Aorta (tissue), 5 donors: Measurements from ENCODE around the gene PRDM7. TPM values are rescaled to one million over a fixed set of nuclear protein-coding genes. Genes with fewer than 3 reads are reported as not detected.

Source experiments
- ATAC-seq: fragments of 200-7000 bp; cut with Tn5 transposase; one replicate; pipeline ENCODE4 v1.9.1; 2022; ENCODE audit warnings: moderate library complexity; ENCODE audit not compliant: low FRiP score
- DNase-seq, 2 donors: peaks; one replicate each; pipeline ENCODE4 v3.0.0-alpha.2; 2020
- H3K27ac ChIP-seq, 2 donors: one replicate each; pipeline ENCODE4 v1.5.1; 2013; ENCODE audit warnings: low read length in 2 of 2, mild to moderate bottlenecking in 2 of 2, moderate library complexity in 2 of 2, control low read depth in 1 of 2, inconsistent platforms in 1 of 2, low read depth in 1 of 2
- H3K27me3 ChIP-seq, 2 donors: one replicate each; pipeline ENCODE4 v1.6.1; 2013; ENCODE audit warnings: control low read depth in 1 of 2, low read length in 1 of 2, mild to moderate bottlenecking in 1 of 2, moderate library complexity in 1 of 2; ENCODE audit not compliant: insufficient read depth in 2 of 2, control insufficient read depth in 1 of 2
- H3K36me3 ChIP-seq, 2 donors: one replicate each; pipeline ENCODE4 v1.6.1; 2013; ENCODE audit warnings: control low read depth in 1 of 2, low read length in 1 of 2, mild to moderate bottlenecking in 1 of 2; ENCODE audit not compliant: insufficient read depth in 2 of 2, control insufficient read depth in 1 of 2
- H3K4me1 ChIP-seq, 2 donors: one replicate each; pipeline ENCODE4 v1.6.1; 2013; ENCODE audit warnings: low read length in 2 of 2, control low read depth in 1 of 2, mild to moderate bottlenecking in 1 of 2, moderate library complexity in 1 of 2; ENCODE audit not compliant: insufficient read depth in 2 of 2, control insufficient read depth in 1 of 2
- H3K4me3 ChIP-seq, 2 donors: one replicate each; pipeline ENCODE4 v1.5.1; 2013; ENCODE audit warnings: low read length in 2 of 2, control low read depth in 1 of 2, mild to moderate bottlenecking in 1 of 2
- H3K9me3 ChIP-seq: one replicate; pipeline ENCODE4 v1.6.1; 2013; ENCODE audit warnings: mild to moderate bottlenecking, low read length; ENCODE audit not compliant: control insufficient read depth
- WGBS, 2 donors: extraction: QIAGEN DNeasy Blood & Tissue Kit; methylation state at CpG; one replicate each; pipeline ENCODE4 v1.1.7; 2013; 5-methylcytosine and 5-hydroxymethylcytosine counted together
- intact Hi-C, 2 donors: fragments of 100-400 bp; cut with DNase I; formaldehyde crosslinking; loops; one replicate each; pipeline versions ENCODE4 v1.14.2 to v1.15.0; 2022
- polyA plus RNA-seq, 2 donors: library from polyadenylated mRNA; stranded (reverse); fragments of 200-250 nt; gene quantifications; one replicate each; pipeline ENCODE4 v1.2.3, GENCODE V29; 2013
- total RNA-seq, 2 donors: library from RNA; stranded (reverse); fragmentation: NEBNext Ultra II Directional; extraction: Animal tissue kit (Norgen Biotek cat#: 25700); gene quantifications; one replicate each; pipeline ENCODE4 v1.2.1, GENCODE V29; 2021
- donor health status: healthy with polysubstance abuse.
- donor health status: Bipolar disorder and iron deficiency.
- donor health status: DM: no; HTN: no; CAD: no.
- donor health status: DM: no; HTN: no; CAD: no.
- donor health status: DM: yes; HTN: yes; CAD: no.

PRDM7 gene
- total and polyA plus RNA-seq, 4 donors = not detected

DNA sequence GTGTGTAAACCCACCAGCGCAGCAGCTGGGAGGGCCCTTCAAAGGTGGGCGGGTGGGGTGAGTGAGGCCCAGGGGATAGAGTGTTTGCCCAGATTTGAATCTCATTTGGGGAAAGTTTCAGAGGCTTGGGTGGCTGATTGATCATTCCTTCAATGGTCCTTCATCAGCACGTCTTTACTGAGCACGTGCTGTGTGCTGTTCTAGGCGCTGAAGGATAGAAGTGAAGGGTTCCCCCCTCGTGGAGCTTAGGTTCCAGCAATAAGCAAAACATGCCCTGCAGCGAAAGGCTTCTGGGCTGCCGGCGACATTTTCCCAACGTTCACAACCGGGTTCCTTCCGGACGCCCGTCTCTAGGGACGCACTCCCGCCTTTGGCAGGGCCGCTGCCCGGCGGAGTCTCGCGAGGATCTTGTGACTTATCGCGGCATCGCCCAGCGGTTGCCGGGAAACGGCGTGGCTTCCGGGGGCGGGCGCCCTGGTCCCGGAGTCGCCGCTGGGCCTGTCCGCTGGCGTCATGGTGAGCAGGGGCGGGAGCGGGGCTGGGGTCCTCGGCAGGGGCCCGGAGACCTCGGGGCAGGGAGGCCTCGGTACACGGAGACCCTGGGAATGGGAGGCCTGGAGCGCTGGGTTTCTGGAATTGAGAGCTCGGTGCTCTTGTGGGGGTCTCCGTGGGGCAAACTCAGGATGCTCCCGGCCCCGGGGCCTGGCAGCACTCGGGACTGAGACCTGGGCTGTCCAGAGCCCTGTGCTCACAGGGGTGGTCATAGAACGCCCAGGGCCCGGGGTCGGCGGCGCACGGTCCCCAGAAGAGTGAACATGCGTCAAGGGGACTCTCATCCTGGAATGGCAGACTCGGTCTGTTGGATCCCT is 54.7 kb downstream of the PRDM7 start:
- intact Hi-C loops = loop anchor here in 1 of 2 donors (10.0 kb wide), 1 partner anchor 98 kb away; the partner anchor contains the start of gene TUBB3
- H3K4me3 ChIP-seq = peak overlapping the region; percentile 60 to 91
- no peaks in the 10 kb centered on the region for H3K9me3 ChIP-seq
- peak; percentile 96 for ATAC-seq
- DNase-seq = peak; percentile 95 to 98
- H3K27ac ChIP-seq = peak overlapping the region in 1 of 2 donors; percentile 20
- H3K36me3 ChIP-seq = no peaks in the 10 kb centered on the region
- whole genome bisulfite sequencing, 2 donors = 4 to 5% methylated on average over 54 to 57 of the region's 57 CpGs
- no peaks in the 10 kb centered on the region for H3K4me1 ChIP-seq
- H3K27me3 ChIP-seq = no peaks in the 10 kb centered on the region

DNA sequence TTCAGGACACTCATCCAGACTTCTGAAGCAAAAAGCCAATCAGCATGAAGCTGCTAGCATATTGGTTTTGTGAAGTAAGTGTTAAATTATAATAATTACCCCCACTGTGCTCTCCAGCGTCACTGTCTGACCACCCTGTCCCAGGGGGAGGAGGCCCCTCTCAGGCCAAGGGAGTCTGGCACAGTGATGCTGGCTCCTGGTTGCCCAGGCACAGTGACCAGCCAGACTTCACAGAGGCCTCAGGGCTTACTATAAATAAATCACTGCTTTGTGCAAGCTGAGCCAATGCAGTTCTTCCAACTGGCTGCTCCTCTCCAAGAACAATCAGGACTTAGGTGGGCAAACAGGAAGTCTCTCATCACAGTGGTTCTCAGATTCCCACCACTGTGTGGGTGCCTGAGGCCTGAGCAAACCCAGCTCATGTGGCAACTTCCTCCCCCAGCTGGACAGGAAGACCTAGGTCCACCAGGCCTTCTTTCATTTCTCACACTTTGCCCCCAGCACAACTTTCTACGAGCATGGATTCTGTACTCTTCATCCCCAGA is 56.2 kb downstream of the PRDM7 start:
- H3K27me3 ChIP-seq = no peaks in the 10 kb centered on the region
- WGBS, 2 donors = 11 to 15% methylated on average over 2 of the region's 2 CpGs
- H3K27ac ChIP-seq = no peak overlapping the region
- no peak overlapping the region for H3K4me3 ChIP-seq
- H3K4me1 ChIP-seq = no peaks in the 10 kb centered on the region
- DNase-seq = no peak
- no peak for ATAC-seq
- H3K36me3 ChIP-seq = no peaks in the 10 kb centered on the region
- intact Hi-C loops = loop anchor here in 1 of 2 donors (10.0 kb wide), 1 partner anchor 96 kb away; the partner anchor contains the start of gene TUBB3
- no peaks in the 10 kb centered on the region for H3K9me3 ChIP-seq

DNA sequence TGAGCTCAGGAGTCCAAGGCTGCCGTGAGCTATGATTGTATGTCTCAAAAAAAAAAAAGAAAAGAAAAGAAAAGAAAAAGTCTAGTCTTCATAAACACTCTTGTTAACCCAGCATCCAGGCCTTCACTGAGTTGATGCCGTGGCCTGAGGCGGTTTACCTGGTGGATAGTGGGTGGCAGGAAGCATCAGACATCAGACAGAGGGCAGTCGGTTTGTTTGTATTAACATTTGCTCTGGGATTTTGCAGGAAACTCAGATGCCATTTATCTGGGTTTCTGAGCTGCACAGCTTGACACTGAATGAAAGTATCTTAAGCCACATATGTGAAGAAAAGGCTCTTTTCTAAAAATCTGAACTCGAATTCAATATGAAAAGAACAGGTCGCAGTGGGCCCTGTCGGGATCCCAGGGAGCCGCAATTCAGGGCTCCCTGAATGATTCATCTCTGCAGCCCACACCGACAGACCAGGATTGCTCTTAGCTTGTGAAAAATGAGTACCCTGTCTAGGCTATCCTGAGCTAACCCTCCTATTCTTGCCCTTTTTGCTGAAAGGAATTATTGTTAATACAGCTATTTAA is 56.8 kb downstream of the PRDM7 start:
- H3K36me3 ChIP-seq = no peaks in the 10 kb centered on the region
- DNase-seq (no peak), ATAC-seq (no peak)
- intact Hi-C loops = loop anchor here in 1 of 2 donors (10.0 kb wide), 1 partner anchor 96 kb away; the partner anchor contains the start of gene TUBB3
- H3K27me3 ChIP-seq = no peaks in the 10 kb centered on the region
- no peaks in the 10 kb centered on the region for H3K9me3 ChIP-seq
- no peaks in the 10 kb centered on the region for H3K4me1 ChIP-seq
- 45 to 48% methylated on average over 9 of the region's 9 CpGs for WGBS, 2 donors
- no peak overlapping the region for H3K4me3 ChIP-seq
- no peak overlapping the region for H3K27ac ChIP-seq

DNA sequence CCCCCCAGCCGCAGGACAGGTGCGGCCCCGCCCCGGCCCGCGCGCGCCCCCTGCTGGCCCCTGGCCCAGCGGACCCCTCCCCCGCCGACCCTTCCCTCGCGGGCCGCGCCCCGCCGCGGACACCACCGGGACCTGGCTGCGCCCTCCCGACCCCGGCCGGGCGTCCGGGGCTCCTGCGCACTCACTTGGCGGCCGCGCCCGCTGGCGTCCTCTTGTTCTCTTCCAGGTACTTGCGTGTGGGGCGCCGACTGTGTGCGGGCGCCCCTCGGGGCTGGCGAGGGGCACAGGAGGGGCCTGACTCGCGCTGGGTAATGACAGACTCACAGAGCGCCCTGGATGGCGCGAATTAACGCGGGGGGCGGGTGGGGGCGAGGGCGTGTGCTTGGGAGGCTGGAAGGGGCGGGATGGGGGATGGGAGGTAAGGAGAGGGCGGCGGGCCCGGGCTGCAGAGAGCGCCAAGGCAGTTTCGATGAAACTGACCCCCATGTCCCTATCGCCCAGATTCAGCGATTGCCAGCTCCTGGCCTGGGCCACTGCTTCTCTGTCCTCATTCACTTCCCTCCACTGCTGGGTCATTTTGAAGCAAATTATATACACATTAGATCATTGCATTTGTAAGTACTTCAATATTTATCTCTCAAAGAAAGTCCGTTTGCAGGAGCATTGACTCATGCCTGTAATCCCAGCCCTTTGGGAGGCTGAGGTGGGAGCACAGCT is 57.4 kb downstream of the PRDM7 start:
- intact Hi-C loops = loop anchor here in 1 of 2 donors (10.0 kb wide), 2 partner anchors 95 to 145 kb away; partner anchors contain the start of genes TCF25 and TUBB3
- H3K36me3 ChIP-seq = no peaks in the 10 kb centered on the region
- WGBS, 2 donors = 1% methylated on average over 26 to 57 of the region's 57 CpGs
- ATAC-seq (no peak), DNase-seq (no peak)
- H3K27ac ChIP-seq = no peak overlapping the region
- H3K4me1 ChIP-seq = no peaks in the 10 kb centered on the region
- H3K4me3 ChIP-seq = peak overlapping the region; percentile 51 to 83
- no peaks in the 10 kb centered on the region for H3K27me3 ChIP-seq
- no peaks in the 10 kb centered on the region for H3K9me3 ChIP-seq

DNA sequence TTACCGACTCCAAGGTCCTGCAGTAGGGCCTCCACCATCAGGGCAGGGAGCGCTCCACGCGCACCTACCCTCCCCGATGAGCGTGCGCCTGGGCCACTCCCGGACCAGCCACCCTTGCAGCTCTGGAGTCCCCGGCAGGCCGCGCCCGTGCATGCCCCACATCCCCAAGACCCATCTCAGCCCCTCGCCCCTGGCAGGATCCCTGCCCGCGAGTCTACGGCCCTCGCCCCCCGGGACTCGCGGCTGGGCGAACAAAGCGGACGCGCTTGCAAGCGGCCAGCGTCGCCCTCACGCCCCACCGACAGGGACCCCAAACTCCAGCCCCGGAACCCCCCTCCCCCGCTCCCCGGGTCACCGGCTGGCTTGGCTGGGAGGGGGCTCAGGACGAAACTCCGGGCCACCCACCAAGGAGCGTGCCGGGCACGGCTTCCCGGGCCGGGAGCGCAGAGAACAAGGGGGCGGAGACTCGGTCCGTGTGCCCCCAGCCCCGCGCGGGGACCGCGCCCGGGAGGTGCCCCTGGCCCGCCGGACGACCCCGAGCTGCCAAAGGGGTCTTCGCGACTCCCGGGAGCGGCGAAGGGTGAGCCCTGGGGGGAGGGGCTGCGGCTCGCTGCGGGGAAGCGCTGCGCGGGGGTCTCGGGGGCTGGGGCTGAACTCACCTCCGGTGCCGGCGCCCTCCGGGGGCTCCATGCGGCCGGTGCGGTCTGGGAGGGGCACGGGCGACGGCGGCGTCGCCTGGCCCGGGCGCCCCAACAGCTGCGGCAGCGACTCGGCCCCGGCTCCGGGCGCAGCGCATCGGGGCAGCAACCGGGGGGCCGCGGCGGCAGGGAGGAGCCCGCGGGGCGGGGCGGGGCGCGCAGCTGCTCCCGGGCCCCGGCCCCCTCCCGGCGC is 58.2 kb downstream of the PRDM7 start, which contains the start of gene DBNDD1:
Gene DBNDD1 (minus strand): TSS at position 805 of the 891 bp plus-strand sequence. CDS start 115 bp downstream, at position 690.
- no peak within 1 kb of the TSS for H3K27ac ChIP-seq
- H3K27me3 ChIP-seq = no peaks in the 10 kb centered on the region
- ATAC-seq (no peak), DNase-seq (no peak)
- intact Hi-C loops = loop anchor here in 1 of 2 donors (10.0 kb wide), 1 partner anchor 144 kb away; the partner anchor contains the start of gene TCF25
- 3% methylated on average over 53 to 103 of the region's 103 CpGs for WGBS, 2 donors
- H3K4me1 ChIP-seq = no peaks in the 10 kb centered on the region
- no peaks in the 10 kb centered on the region for H3K36me3 ChIP-seq
- H3K9me3 ChIP-seq = no peaks in the 10 kb centered on the region
- H3K4me3 ChIP-seq = peak within 1 kb of the TSS; percentile 51 to 83

DNA sequence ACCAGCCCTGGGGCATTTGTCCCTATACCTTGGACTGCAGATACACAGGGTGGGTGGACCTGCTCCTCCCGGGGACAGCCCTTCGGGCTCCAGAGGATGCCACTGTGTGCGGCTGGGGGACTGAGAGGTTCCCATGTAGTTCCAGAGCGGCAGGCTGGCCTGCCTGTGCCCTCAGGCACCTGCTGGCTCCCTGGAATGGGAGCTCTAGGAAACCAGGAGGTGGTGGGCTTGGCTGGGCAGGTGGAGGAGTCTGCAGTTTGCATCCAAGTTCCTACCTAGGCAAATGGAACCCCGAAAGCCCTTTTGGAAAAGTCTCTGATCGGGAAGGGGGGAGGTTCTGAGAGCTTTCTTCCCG is 58.9 kb downstream of the PRDM7 start:
- Histone ChIP-seq H3K27me3 (no peaks in the 10 kb centered on the region), H3K36me3 (no peaks in the 10 kb centered on the region), H3K4me3 (no peak overlapping the region), H3K9me3 (no peaks in the 10 kb centered on the region), H3K27ac (no peak overlapping the region), H3K4me1 (no peaks in the 10 kb centered on the region)
- no peak for DNase-seq
- intact Hi-C loops = loop anchor here in 1 of 2 donors (10.0 kb wide), 1 partner anchor 143 kb away; the partner anchor contains the start of gene TCF25
- no peak for ATAC-seq
- 68 to 70% methylated on average over 7 of the region's 7 CpGs for WGBS, 2 donors

DNA sequence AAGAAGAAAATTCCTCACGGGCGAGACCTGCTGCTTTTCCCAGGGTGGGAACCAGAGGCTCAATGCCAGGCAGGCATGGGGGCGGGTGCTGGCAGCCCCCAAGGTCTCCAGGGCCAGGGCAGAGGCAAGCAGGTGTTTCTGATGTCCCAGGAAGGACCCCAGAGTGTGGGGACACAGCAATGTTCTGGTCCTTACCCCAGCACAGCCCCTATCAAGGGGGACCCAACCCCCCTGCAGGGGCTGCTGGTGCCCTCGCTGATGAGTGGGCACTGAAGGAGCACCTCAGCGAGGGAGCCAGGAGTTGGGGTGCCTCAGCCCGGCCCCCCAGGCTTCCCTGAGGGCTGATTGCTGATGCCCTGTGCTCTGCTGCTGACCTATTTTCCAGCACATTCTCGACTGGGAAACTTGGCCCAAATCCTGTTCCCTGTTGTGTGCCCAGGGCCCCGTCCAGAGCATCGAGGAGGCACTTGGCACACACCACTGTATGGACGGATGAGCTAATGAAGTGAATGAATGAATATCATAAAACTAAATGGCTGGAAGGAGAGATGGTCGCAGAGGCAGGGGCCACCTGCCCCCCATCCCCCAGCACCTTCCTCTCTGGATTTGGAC is 60.7 kb downstream of the PRDM7 start:
- 29 to 32% methylated on average over 11 of the region's 11 CpGs for WGBS, 2 donors

More for the DNA sequence above, 60.7 kb downstream of the PRDM7 start:
- Histone ChIP-seq H3K27ac (no peak overlapping the region), H3K4me1 (no peaks in the 10 kb centered on the region), H3K4me3 (no peak overlapping the region), H3K9me3 (no peaks in the 10 kb centered on the region), H3K36me3 (no peaks in the 10 kb centered on the region), H3K27me3 (no peaks in the 10 kb centered on the region)
- no peak for DNase-seq
- intact Hi-C loops = loop anchor here in 1 of 2 donors (10.0 kb wide), 1 partner anchor 142 kb away; the partner anchor contains the start of gene TCF25
- ATAC-seq = peak; percentile 20
